ENCODE measurements around the gene CRISPLD2.

CRISPLD2 gene

GRCh38 chr16:84827131-84827574 lies 7.4 kb downstream of the CRISPLD2 start:
- no peaks in the 10 kb centered on the region for H3F3A ChIP-seq (ENCODE audit: insufficient read depth, low read length)
- no peaks in the 10 kb centered on the region for H3K4me1 ChIP-seq (ENCODE audit: low read length)
- H3K9me3 ChIP-seq (replicated peaks; ENCODE audit: insufficient read depth, low read length) = no peaks in the 10 kb centered on the region
- no peak overlapping the region for H3K27ac ChIP-seq (ENCODE audit: low read length)
- H3K27me3 ChIP-seq (replicated peaks; ENCODE audit: insufficient read depth, low read length) = peaks cover 74% of the 10 kb centered on the region
- H3K4me2 ChIP-seq (ENCODE audit: low read depth, low read length) = no peak overlapping the region
- H3K36me3 ChIP-seq (replicated peaks; ENCODE audit: insufficient read depth, low read length) = no peaks in the 10 kb centered on the region
- no peak overlapping the region for H3K9ac ChIP-seq (ENCODE audit: low read length)
- no peaks in the 10 kb centered on the region for H4K20me1 ChIP-seq (ENCODE audit: insufficient read depth, low read length)
- H3K79me2 ChIP-seq (ENCODE audit: low read length) = no peaks in the 10 kb centered on the region
- H2AFZ ChIP-seq (ENCODE audit: low read length) = no peak overlapping the region
- no peaks in the 10 kb centered on the region for H3K9me2 ChIP-seq (replicated peaks; ENCODE audit: insufficient read depth, low read length)
- TF ChIP-seq, protein P1, sequence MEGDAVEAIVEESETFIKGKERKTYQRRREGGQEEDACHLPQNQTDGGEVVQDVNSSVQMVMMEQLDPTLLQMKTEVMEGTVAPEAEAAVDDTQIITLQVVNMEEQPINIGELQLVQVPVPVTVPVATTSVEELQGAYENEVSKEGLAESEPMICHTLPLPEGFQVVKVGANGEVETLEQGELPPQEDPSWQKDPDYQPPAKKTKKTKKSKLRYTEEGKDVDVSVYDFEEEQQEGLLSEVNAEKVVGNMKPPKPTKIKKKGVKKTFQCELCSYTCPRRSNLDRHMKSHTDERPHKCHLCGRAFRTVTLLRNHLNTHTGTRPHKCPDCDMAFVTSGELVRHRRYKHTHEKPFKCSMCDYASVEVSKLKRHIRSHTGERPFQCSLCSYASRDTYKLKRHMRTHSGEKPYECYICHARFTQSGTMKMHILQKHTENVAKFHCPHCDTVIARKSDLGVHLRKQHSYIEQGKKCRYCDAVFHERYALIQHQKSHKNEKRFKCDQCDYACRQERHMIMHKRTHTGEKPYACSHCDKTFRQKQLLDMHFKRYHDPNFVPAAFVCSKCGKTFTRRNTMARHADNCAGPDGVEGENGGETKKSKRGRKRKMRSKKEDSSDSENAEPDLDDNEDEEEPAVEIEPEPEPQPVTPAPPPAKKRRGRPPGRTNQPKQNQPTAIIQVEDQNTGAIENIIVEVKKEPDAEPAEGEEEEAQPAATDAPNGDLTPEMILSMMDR (IDR thresholded peaks at IDR 0.05; ENCODE audit: low read length) = no peak
- TF ChIP-seq EZH2 (optimal IDR thresholded peaks at IDR 0.05; ENCODE audit: low read depth, low read length) (no peak), EZH2phosphoT487 (IDR thresholded peaks at IDR 0.05; ENCODE audit: low read length) (no peak)
- H3K4me3 ChIP-seq (ENCODE audit: low read length) = no peak overlapping the region
- no peak for DNase-seq

DNA sequence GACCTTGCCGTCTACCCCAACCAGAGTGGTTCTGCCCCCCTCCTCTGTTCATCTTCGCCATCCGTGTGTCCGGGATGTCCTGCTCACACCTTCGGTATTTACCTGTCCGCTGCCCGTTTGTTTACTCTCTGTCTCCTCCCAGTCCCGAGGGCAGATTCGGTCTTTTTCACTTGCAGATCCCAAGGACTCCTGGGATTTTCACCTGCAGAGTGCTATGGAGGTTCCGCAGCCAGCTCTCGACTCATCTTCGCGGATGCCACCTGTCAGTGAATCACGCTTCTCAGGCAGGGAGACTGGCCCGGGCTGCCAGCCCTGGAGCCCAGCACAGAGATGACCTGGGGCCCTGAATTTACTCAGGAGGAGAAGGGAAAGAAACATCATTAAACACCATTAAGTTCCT lies 8.1 kb downstream of the CRISPLD2 start:
- no peaks in the 10 kb centered on the region for H3K4me1 ChIP-seq (ENCODE audit: low read length)
- no peak overlapping the region for H2AFZ ChIP-seq (ENCODE audit: low read length)
- H3K9me3 ChIP-seq (replicated peaks; ENCODE audit: insufficient read depth, low read length) = no peaks in the 10 kb centered on the region
- H3F3A ChIP-seq (ENCODE audit: insufficient read depth, low read length) = no peaks in the 10 kb centered on the region
- no peaks in the 10 kb centered on the region for H3K79me2 ChIP-seq (ENCODE audit: low read length)
- H3K4me2 ChIP-seq (ENCODE audit: low read depth, low read length) = no peak overlapping the region
- no peak for DNase-seq
- peaks cover 80% of the 10 kb centered on the region for H3K27me3 ChIP-seq (replicated peaks; ENCODE audit: insufficient read depth, low read length)
- H3K4me3 ChIP-seq (ENCODE audit: low read length) = no peak overlapping the region
- TF ChIP-seq, protein P1 (IDR thresholded peaks at IDR 0.05; ENCODE audit: low read length) = no peak
- no peak for TF ChIP-seq EZH2 (optimal IDR thresholded peaks at IDR 0.05; ENCODE audit: low read depth, low read length)
- no peak for TF ChIP-seq EZH2phosphoT487 (IDR thresholded peaks at IDR 0.05; ENCODE audit: low read length)
- H4K20me1 ChIP-seq (ENCODE audit: insufficient read depth, low read length) = no peaks in the 10 kb centered on the region
- H3K9me2 ChIP-seq (replicated peaks; ENCODE audit: insufficient read depth, low read length) = no peaks in the 10 kb centered on the region
- no peak overlapping the region for H3K9ac ChIP-seq (ENCODE audit: low read length)
- H3K36me3 ChIP-seq (replicated peaks; ENCODE audit: insufficient read depth, low read length) = no peaks in the 10 kb centered on the region
- H3K27ac ChIP-seq (ENCODE audit: low read length) = no peak overlapping the region

GRCh38 chr16:84828322-84828721 lies 8.5 kb downstream of the CRISPLD2 start:
- Histone ChIP-seq H3K36me3 (replicated peaks; ENCODE audit: insufficient read depth, low read length) (no peaks in the 10 kb centered on the region), H3K4me2 (ENCODE audit: low read depth, low read length) (no peak overlapping the region), H3K4me1 (ENCODE audit: low read length) (no peaks in the 10 kb centered on the region), H4K20me1 (ENCODE audit: insufficient read depth, low read length) (no peaks in the 10 kb centered on the region), H3K27ac (ENCODE audit: low read length) (no peak overlapping the region), H2AFZ (ENCODE audit: low read length) (no peak overlapping the region), H3K9me3 (replicated peaks; ENCODE audit: insufficient read depth, low read length) (no peaks in the 10 kb centered on the region), H3F3A (ENCODE audit: insufficient read depth, low read length) (no peaks in the 10 kb centered on the region), H3K4me3 (ENCODE audit: low read length) (no peak overlapping the region), H3K27me3 (replicated peaks; ENCODE audit: insufficient read depth, low read length) (peaks cover 80% of the 10 kb centered on the region), H3K9ac (ENCODE audit: low read length) (no peak overlapping the region), H3K79me2 (ENCODE audit: low read length) (no peaks in the 10 kb centered on the region), H3K9me2 (replicated peaks; ENCODE audit: insufficient read depth, low read length) (no peaks in the 10 kb centered on the region)
- TF ChIP-seq, protein P1 (IDR thresholded peaks at IDR 0.05; ENCODE audit: low read length) = no peak
- no peak for TF ChIP-seq EZH2 (optimal IDR thresholded peaks at IDR 0.05; ENCODE audit: low read depth, low read length)
- no peak for DNase-seq
